GM12874 (cell line): ENCODE measurements around the gene KCTD18.

Experiments used
- CTCF ChIP-seq: IDR thresholded peaks from 2 replicates; pipeline ENCODE4 v1.5.1; 2011; ENCODE audit warnings: low read depth, mild to moderate bottlenecking, control low read depth, low read length, moderate library complexity; ENCODE audit not compliant: insufficient read depth

The KCTD18 gene

GRCh38 chr2:200439981-200440380 is 69.9 kb downstream of the KCTD18 start:
- no peak for TF ChIP-seq CTCF
